ENCODE results near the gene CLIP1. TPM values are rescaled to one million over a fixed set of nuclear protein-coding genes. Genes with fewer than 3 reads are reported as not detected.
"Not testable (repeated sequence)": the region's sequence is repeated elsewhere in the genome, so short reads cannot be mapped to it uniquely, and the experiment has no call there.

CLIP1 gene
- 10 to 100 TPM; 53.9 to 58.6 TPM for total RNA-seq

- peaks cover 3% of the 10 kb centered on the region for H3K36me3 Mint-ChIP-seq (ENCODE audit: low read depth)
- intact Hi-C loops (cut with DNase I, micrococcal nuclease): loop anchor here (1.0 to 5.0 kb wide), 8 partner anchors 10 to 620 kb away; partner anchors contain the start of genes DENR (in 1 of the 2), SETD1B (in 1 of the 2) and ZCCHC8 (in 1 of the 2)
- H3K9me3 Mint-ChIP-seq (ENCODE audit: low read depth): no peaks in the 10 kb centered on the region
Measured at GRCh38 chr12:122421821-122422729, at the start of gene CLIP1. Gene CLIP1 (minus strand): TSS chr12:122422669. CDS start chr12:122380452, 42,217 bp downstream.

GRCh38 chr12:122471324-122472226, 49.1 kb upstream of the CLIP1 start:
- H3K4me3 Mint-ChIP-seq: no peak overlapping the region
- no peaks in the 10 kb centered on the region for H3K27me3 Mint-ChIP-seq
- ChIA-PET POLR2A (interaction anchor here (0.5 to 1.2 kb wide), 5 partner anchors 29 to 252 kb away, joined by 3 to 10 read pairs (median 3); partner anchors contain the start of gene ZCCHC8), CTCF (interaction anchor here (0.6 to 7.3 kb wide), 42 partner anchors 9 to 383 kb away, joined by 3 to 228 read pairs (median 5); partner anchors contain the start of genes CLIP1 and ZCCHC8)
- no peak overlapping the region for H3K27ac Mint-ChIP-seq
- no peak for DNase-seq
- intact Hi-C loops (cut with DNase I, micrococcal nuclease): loop anchor here (1.0 kb wide), 4 partner anchors 18 to 135 kb away; partner anchors contain the start of gene CLIP1 (in 1 of the 2)
- H3K36me3 Mint-ChIP-seq (ENCODE audit: low read depth): peaks cover 34% of the 10 kb centered on the region
- H3K9me3 Mint-ChIP-seq (ENCODE audit: low read depth): no peaks in the 10 kb centered on the region
- H3K4me1 Mint-ChIP-seq: peaks cover 28% of the 10 kb centered on the region
- ATAC-seq: peak; percentile 40

More at GRCh38 chr12:122421821-122422729, at the start of gene CLIP1:
- CTCF ChIA-PET: interaction anchor here (0.6 to 3.7 kb wide), 5 partner anchors 10 to 97 kb away, joined by 3 to 21 read pairs (median 7); no protein-coding TSS in a partner anchor
- no peaks in the 10 kb centered on the region for H3K27me3 Mint-ChIP-seq
- peak within 1 kb of the TSS; percentile 91 for H3K4me3 Mint-ChIP-seq
- DNase-seq (peak; percentile 77), ATAC-seq (peak; percentile 74)
- peaks cover 37% of the 10 kb centered on the region for H3K4me1 Mint-ChIP-seq
- H3K27ac Mint-ChIP-seq: peak within 1 kb of the TSS; percentile 89
- POLR2A ChIA-PET: interaction anchor here (0.6 to 1.7 kb wide), 4 partner anchors 10 to 79 kb away, joined by 3 to 5 read pairs (median 4); partner anchors contain the start of gene ZCCHC8

GRCh38 chr12:122470576-122470975, 48.1 kb upstream of the CLIP1 start:
- H3K4me3 Mint-ChIP-seq; H3K27ac Mint-ChIP-seq; H3K27me3 Mint-ChIP-seq; DNase-seq; H3K9me3 Mint-ChIP-seq (ENCODE audit: low read depth); ATAC-seq; intact Hi-C loops (cut with DNase I, micrococcal nuclease); POLR2A ChIA-PET: not testable (repeated sequence)
- CTCF ChIA-PET: interaction anchor here (0.6 to 7.3 kb wide), 15 partner anchors 8 to 183 kb away, joined by 3 to 228 read pairs (median 6); no protein-coding TSS in a partner anchor
- peaks cover 25% of the 10 kb centered on the region for H3K4me1 Mint-ChIP-seq
- H3K36me3 Mint-ChIP-seq (ENCODE audit: low read depth): peaks cover 26% of the 10 kb centered on the region

GRCh38 chr12:122469856-122470255, 47.4 kb upstream of the CLIP1 start:
- ATAC-seq; H3K27ac Mint-ChIP-seq; H3K9me3 Mint-ChIP-seq (ENCODE audit: low read depth); intact Hi-C loops (cut with DNase I, micrococcal nuclease); H3K27me3 Mint-ChIP-seq; H3K4me3 Mint-ChIP-seq; DNase-seq: not testable (repeated sequence)
- Mint-ChIP-seq H3K4me1 (peaks cover 20% of the 10 kb centered on the region), H3K36me3 (ENCODE audit: low read depth) (peaks cover 21% of the 10 kb centered on the region)
- POLR2A ChIA-PET: interaction anchor here (0.6 kb wide), 1 partner anchor 9 kb away, joined by 4 read pairs; no protein-coding TSS in a partner anchor
- CTCF ChIA-PET: interaction anchor here (0.6 to 7.3 kb wide), 8 partner anchors 11 to 720 kb away, joined by 3 to 228 read pairs (median 4); no protein-coding TSS in a partner anchor

- ChIA-PET POLR2A (no interaction called here), CTCF (interaction anchor here (0.6 to 7.3 kb wide), 2 partner anchors 43 to 68 kb away, joined by 3 to 228 read pairs; no protein-coding TSS in a partner anchor)
- no peak overlapping the region for H3K4me3 Mint-ChIP-seq
- no peaks in the 10 kb centered on the region for H3K9me3 Mint-ChIP-seq (ENCODE audit: low read depth)
- intact Hi-C loops (cut with DNase I, micrococcal nuclease): no loop called here
- H3K27me3 Mint-ChIP-seq: no peaks in the 10 kb centered on the region
- peaks cover 7% of the 10 kb centered on the region for H3K4me1 Mint-ChIP-seq
- no peak for ATAC-seq
- peaks cover 6% of the 10 kb centered on the region for H3K36me3 Mint-ChIP-seq (ENCODE audit: low read depth)
- DNase-seq: no peak
- H3K27ac Mint-ChIP-seq: no peak overlapping the region
Measured at GRCh38 chr12:122467983-122468382, 45.5 kb upstream of the CLIP1 start.

GRCh38 chr12:122464317-122465042, 42.0 kb upstream of the CLIP1 start:
- intact Hi-C loops (cut with DNase I, micrococcal nuclease); H3K27ac Mint-ChIP-seq; DNase-seq; CTCF ChIA-PET; H3K9me3 Mint-ChIP-seq (ENCODE audit: low read depth); H3K36me3 Mint-ChIP-seq (ENCODE audit: low read depth); H3K4me1 Mint-ChIP-seq; POLR2A ChIA-PET; ATAC-seq; H3K27me3 Mint-ChIP-seq; H3K4me3 Mint-ChIP-seq: not testable (repeated sequence)

- intact Hi-C loops (cut with DNase I, micrococcal nuclease): no loop called here
- DNase-seq (no peak), ATAC-seq (no peak)
- Mint-ChIP-seq H3K9me3 (ENCODE audit: low read depth) (no peaks in the 10 kb centered on the region), H3K27ac (no peak overlapping the region), H3K36me3 (ENCODE audit: low read depth) (no peaks in the 10 kb centered on the region), H3K27me3 (no peaks in the 10 kb centered on the region), H3K4me1 (peaks cover 4% of the 10 kb centered on the region), H3K4me3 (no peak overlapping the region)
- ChIA-PET POLR2A (no interaction called here), CTCF (interaction anchor here (0.5 to 2.4 kb wide), 4 partner anchors 11 to 442 kb away, joined by 3 to 8 read pairs (median 4); no protein-coding TSS in a partner anchor)
Measured at GRCh38 chr12:122460641-122461040, 38.2 kb upstream of the CLIP1 start.

GRCh38 chr12:122460061-122460460, 37.6 kb upstream of the CLIP1 start:
- Mint-ChIP-seq H3K4me1 (peaks cover 4% of the 10 kb centered on the region), H3K4me3 (no peak overlapping the region), H3K36me3 (ENCODE audit: low read depth) (no peaks in the 10 kb centered on the region), H3K27ac (no peak overlapping the region), H3K9me3 (ENCODE audit: low read depth) (no peaks in the 10 kb centered on the region), H3K27me3 (no peaks in the 10 kb centered on the region)
- ChIA-PET CTCF (interaction anchor here (0.7 to 2.4 kb wide), 4 partner anchors 11 to 442 kb away, joined by 3 to 8 read pairs (median 4); no protein-coding TSS in a partner anchor), POLR2A (no interaction called here)
- no peak for DNase-seq
- ATAC-seq: no peak
- intact Hi-C loops (cut with DNase I, micrococcal nuclease): no loop called here

GRCh38 chr12:122459211-122459610, 36.7 kb upstream of the CLIP1 start:
- POLR2A ChIA-PET: no interaction called here

More at GRCh38 chr12:122459211-122459610, 36.7 kb upstream of the CLIP1 start:
- DNase-seq: no peak
- Mint-ChIP-seq H3K36me3 (ENCODE audit: low read depth) (no peaks in the 10 kb centered on the region), H3K9me3 (ENCODE audit: low read depth) (no peaks in the 10 kb centered on the region), H3K4me1 (peaks cover 5% of the 10 kb centered on the region), H3K27me3 (no peaks in the 10 kb centered on the region), H3K4me3 (no peak overlapping the region), H3K27ac (no peak overlapping the region)
- no peak for ATAC-seq
- CTCF ChIA-PET: interaction anchor here (0.7 to 2.3 kb wide), 2 partner anchors 12 to 100 kb away, joined by 3 to 15 read pairs; no protein-coding TSS in a partner anchor
- intact Hi-C loops (cut with DNase I, micrococcal nuclease): no loop called here

Data from activated CD4-positive, alpha-beta T cell treated with anti-CD3 and anti-CD28 coated beads for 36 hours (primary cell).